ENCODE results near the gene UAP1L1. TPM values are rescaled to one million over a fixed set of nuclear protein-coding genes. Genes with fewer than 3 reads are reported as not detected.

The UAP1L1 gene
- total and polyA plus RNA-seq, 9 of the 15 experiments (the other 6 are each of a cell fraction or from before 2014, with no cell fraction given): 0.20 to 8.6 (median 3.7) TPM

DNA sequence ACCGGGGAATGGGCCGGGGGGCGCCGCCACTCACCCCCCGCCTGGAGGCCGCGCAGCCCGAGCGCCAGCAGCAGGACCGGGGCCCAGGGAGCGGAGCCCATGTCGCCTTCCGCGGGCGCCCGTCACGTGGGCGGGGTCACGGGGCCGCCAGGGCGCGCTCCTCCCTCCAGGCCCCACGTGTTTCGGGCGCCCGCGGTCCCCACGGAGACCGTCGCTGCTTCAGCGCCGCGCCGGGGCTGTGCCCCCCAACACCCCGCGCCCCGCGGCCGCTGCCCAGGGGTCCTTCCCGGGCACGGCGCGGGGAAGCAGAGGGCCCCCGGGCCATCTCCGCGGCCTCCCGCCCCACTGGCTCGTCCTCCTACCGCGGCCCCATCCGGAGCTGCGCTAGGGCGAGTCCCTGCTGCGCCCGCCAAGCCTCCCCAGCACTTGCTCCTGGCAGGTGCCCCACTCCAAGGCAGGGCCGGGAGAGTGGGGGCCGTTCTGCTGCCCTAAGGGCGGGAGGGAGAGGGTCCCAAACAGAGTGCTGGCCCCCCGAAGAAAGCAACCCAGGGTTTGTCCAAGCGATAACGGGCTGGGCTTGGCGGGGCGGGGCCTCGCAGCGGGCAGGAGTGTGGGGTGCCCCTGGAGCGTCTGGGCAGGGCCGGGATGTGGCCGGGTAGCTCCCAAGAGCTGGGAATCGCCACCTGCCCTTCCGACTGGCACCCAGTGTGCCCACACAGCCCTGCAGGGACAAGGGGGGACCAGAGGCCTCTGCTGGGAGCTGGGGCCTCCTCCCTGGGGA, 37.5 kb downstream of the UAP1L1 start, which contains the start of gene DPP7 (continued):
- TF ChIP-seq PREB (CRISPR knock-in tag; IDR thresholded peaks at IDR 0.05) (no peak), MEIS2 (IDR thresholded peaks at IDR 0.05; ENCODE audit: partially characterized antibody) (no peak), MYNN (IDR thresholded peaks at IDR 0.05) (no peak), MYNN (CRISPR knock-in tag; IDR thresholded peaks at IDR 0.05) (no peak), HDAC8 (tag; IDR thresholded peaks at IDR 0.05) (0 out of 2 replicates have a peak, but pooled peaks have one; percentile 19), CREB1 (IDR thresholded peaks at IDR 0.05) (no peak), CREB1 (CRISPR knock-in tag; IDR thresholded peaks at IDR 0.05) (no peak), E4F1 (CRISPR knock-in tag; IDR thresholded peaks at IDR 0.05; ENCODE audit: borderline replicate concordance) (no peak), ZKSCAN3 (CRISPR knock-in tag; IDR thresholded peaks at IDR 0.05) (no peak), ZFX (CRISPR knock-in tag; IDR thresholded peaks at IDR 0.05) (peak; percentile 48; the same call in 1 of the 2 replicates), BRF2 (IDR thresholded peaks at IDR 0.05; ENCODE audit: borderline replicate concordance, insufficient read depth, insufficient read length) (no peak), BRCA1 (IDR thresholded peaks at IDR 0.05) (no peak), BRCA1 (CRISPR knock-in tag; IDR thresholded peaks at IDR 0.05) (no peak), ATF4 (CRISPR knock-in tag; IDR thresholded peaks at IDR 0.05) (no peak), FOS (IDR thresholded peaks at IDR 0.05; ENCODE audit: extremely low read depth, insufficient read length) (no peak), RBM22 (IDR thresholded peaks at IDR 0.05; ENCODE audit: low read depth, low read length, poor library complexity, severe bottlenecking) (no peak), ZBTB17 (CRISPR knock-in tag; IDR thresholded peaks at IDR 0.05) (0 out of 2 replicates have a peak, but pooled peaks have one; percentile 63)
- TF ChIP-seq, protein P1, sequence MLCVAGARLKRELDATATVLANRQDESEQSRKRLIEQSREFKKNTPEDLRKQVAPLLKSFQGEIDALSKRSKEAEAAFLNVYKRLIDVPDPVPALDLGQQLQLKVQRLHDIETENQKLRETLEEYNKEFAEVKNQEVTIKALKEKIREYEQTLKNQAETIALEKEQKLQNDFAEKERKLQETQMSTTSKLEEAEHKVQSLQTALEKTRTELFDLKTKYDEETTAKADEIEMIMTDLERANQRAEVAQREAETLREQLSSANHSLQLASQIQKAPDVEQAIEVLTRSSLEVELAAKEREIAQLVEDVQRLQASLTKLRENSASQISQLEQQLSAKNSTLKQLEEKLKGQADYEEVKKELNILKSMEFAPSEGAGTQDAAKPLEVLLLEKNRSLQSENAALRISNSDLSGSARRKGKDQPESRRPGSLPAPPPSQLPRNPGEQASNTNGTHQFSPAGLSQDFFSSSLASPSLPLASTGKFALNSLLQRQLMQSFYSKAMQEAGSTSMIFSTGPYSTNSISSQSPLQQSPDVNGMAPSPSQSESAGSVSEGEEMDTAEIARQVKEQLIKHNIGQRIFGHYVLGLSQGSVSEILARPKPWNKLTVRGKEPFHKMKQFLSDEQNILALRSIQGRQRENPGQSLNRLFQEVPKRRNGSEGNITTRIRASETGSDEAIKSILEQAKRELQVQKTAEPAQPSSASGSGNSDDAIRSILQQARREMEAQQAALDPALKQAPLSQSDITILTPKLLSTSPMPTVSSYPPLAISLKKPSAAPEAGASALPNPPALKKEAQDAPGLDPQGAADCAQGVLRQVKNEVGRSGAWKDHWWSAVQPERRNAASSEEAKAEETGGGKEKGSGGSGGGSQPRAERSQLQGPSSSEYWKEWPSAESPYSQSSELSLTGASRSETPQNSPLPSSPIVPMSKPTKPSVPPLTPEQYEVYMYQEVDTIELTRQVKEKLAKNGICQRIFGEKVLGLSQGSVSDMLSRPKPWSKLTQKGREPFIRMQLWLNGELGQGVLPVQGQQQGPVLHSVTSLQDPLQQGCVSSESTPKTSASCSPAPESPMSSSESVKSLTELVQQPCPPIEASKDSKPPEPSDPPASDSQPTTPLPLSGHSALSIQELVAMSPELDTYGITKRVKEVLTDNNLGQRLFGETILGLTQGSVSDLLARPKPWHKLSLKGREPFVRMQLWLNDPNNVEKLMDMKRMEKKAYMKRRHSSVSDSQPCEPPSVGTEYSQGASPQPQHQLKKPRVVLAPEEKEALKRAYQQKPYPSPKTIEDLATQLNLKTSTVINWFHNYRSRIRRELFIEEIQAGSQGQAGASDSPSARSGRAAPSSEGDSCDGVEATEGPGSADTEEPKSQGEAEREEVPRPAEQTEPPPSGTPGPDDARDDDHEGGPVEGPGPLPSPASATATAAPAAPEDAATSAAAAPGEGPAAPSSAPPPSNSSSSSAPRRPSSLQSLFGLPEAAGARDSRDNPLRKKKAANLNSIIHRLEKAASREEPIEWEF (CRISPR knock-in tag; IDR thresholded peaks at IDR 0.05): no peak

All from K562 (cell line).